H9 (cell line): ENCODE results near the gene CAMTA1. TPM values are rescaled to one million over a fixed set of nuclear protein-coding genes. Genes with fewer than 3 reads are reported as not detected.

ENCODE experiments used
- DNase-seq: peaks from one replicate; pipeline ENCODE4 v3.0.0-alpha.2; 2017
- H2AFZ ChIP-seq: one replicate; pipeline ENCODE4 v1.6.1; 2013; ENCODE audit warnings: mild to moderate bottlenecking, low read length, control low read depth, moderate library complexity
- H2AK5ac ChIP-seq: 2 replicates; pipeline ENCODE4 v1.6.1; 2013; ENCODE audit warnings: low read length, control low read depth, mixed read lengths; ENCODE audit not compliant: insufficient read length
- H2BK120ac ChIP-seq: one replicate; pipeline ENCODE4 v1.6.1; 2013; ENCODE audit warnings: low read depth, mild to moderate bottlenecking, low read length, control low read depth, inconsistent platforms; ENCODE audit not compliant: poor library complexity, severe bottlenecking
- H2BK12ac ChIP-seq: 2 replicates; pipeline ENCODE4 v1.6.1; 2013; ENCODE audit warnings: low read length, control low read depth, mixed read lengths, low read depth; ENCODE audit not compliant: insufficient read length
- H2BK15ac ChIP-seq: 2 replicates; pipeline ENCODE4 v1.6.1; 2013; ENCODE audit warnings: low read depth, low read length, control low read depth
- H2BK20ac ChIP-seq: one replicate; pipeline ENCODE4 v1.6.1; 2013; ENCODE audit warnings: low read depth, mild to moderate bottlenecking, low read length, control low read depth, inconsistent platforms; ENCODE audit not compliant: poor library complexity, severe bottlenecking
- H2BK5ac ChIP-seq: 2 replicates; pipeline ENCODE4 v1.6.1; 2013; ENCODE audit warnings: low read length, control low read depth, mixed read lengths; ENCODE audit not compliant: insufficient read length
- H3K14ac ChIP-seq: 2 replicates; pipeline ENCODE4 v1.6.1; 2013; ENCODE audit warnings: low read length, control low read depth; ENCODE audit not compliant: insufficient read depth
- H3K18ac ChIP-seq: 2 replicates; pipeline ENCODE4 v1.6.1; 2013; ENCODE audit warnings: low read depth, mild to moderate bottlenecking, mixed read lengths, low read length, control low read depth; ENCODE audit not compliant: insufficient read length
- H3K23ac ChIP-seq: 2 replicates; pipeline ENCODE4 v1.6.1; 2013; ENCODE audit warnings: low read length, control low read depth, mixed read lengths, low read depth; ENCODE audit not compliant: insufficient read length
- H3K23me2 ChIP-seq: 2 replicates; pipeline ENCODE4 v1.6.1; 2013; ENCODE audit warnings: low read depth, mild to moderate bottlenecking, mixed read lengths, low read length, control low read depth; ENCODE audit not compliant: insufficient read length, poor library complexity, severe bottlenecking
- H3K27ac ChIP-seq: 2 replicates; pipeline ENCODE4 v1.5.1; 2013; ENCODE audit warnings: low read length, control low read depth, mixed read lengths, low read depth; ENCODE audit not compliant: insufficient read length
- H3K27me3 ChIP-seq: 2 replicates; pipeline ENCODE4 v1.6.1; 2013; ENCODE audit warnings: low read length, control low read depth, inconsistent platforms; ENCODE audit not compliant: insufficient read depth
- H3K4ac ChIP-seq: 2 replicates; pipeline ENCODE4 v1.6.1; 2013; ENCODE audit warnings: low read depth, mild to moderate bottlenecking, control low read depth, inconsistent platforms, low read length, moderate library complexity
- H3K4me1 ChIP-seq: 2 replicates; pipeline ENCODE4 v1.6.1; 2013; ENCODE audit warnings: low read length, control low read depth, inconsistent platforms; ENCODE audit not compliant: insufficient read depth
- H3K4me2 ChIP-seq: 2 replicates; pipeline ENCODE4 v1.6.1; 2013; ENCODE audit warnings: low read length, control low read depth, mixed read lengths; ENCODE audit not compliant: insufficient read length, insufficient read depth
- H3K56ac ChIP-seq: 2 replicates; pipeline ENCODE4 v1.6.1; 2013; ENCODE audit warnings: low read depth, mild to moderate bottlenecking, mixed read lengths, low read length, control low read depth; ENCODE audit not compliant: insufficient read length
- H3K79me1 ChIP-seq: 2 replicates; pipeline ENCODE4 v1.6.1; 2013; ENCODE audit warnings: low read depth, mild to moderate bottlenecking, moderate library complexity, low read length, control low read depth, inconsistent platforms; ENCODE audit not compliant: insufficient read depth, poor library complexity, severe bottlenecking
- H3K79me2 ChIP-seq: 2 replicates; pipeline ENCODE4 v1.6.1; 2013; ENCODE audit warnings: low read length, control low read depth, inconsistent platforms; ENCODE audit not compliant: insufficient read depth
- H3K9ac ChIP-seq: 2 replicates; pipeline ENCODE4 v1.6.1; 2013; ENCODE audit warnings: low read length, control low read depth, mixed read lengths; ENCODE audit not compliant: insufficient read length; ENCODE audit errors: extremely low read depth
- H3K9me3 ChIP-seq: one replicate; pipeline ENCODE4 v1.6.1; 2013; ENCODE audit warnings: low read depth, low read length, inconsistent platforms; ENCODE audit not compliant: control insufficient read depth
- H3T11ph ChIP-seq: one replicate; pipeline ENCODE4 v1.6.1; 2013; ENCODE audit warnings: mild to moderate bottlenecking, low read length, control low read depth, inconsistent platforms
- H4K20me1 ChIP-seq: one replicate; pipeline ENCODE4 v1.6.1; 2013; ENCODE audit not compliant: control insufficient read depth, insufficient read length, insufficient read depth
- H4K5ac ChIP-seq: 2 replicates; pipeline ENCODE4 v1.6.1; 2013; ENCODE audit warnings: low read depth, mild to moderate bottlenecking, mixed read lengths, low read length, control low read depth; ENCODE audit not compliant: insufficient read length
- H4K8ac ChIP-seq: replicated peaks from 2 replicates; pipeline ENCODE4 v1.6.1; 2013; ENCODE audit warnings: low read length, control low read depth, mixed read lengths, low read depth; ENCODE audit not compliant: insufficient read length
- H4K91ac ChIP-seq: 2 replicates; pipeline ENCODE4 v1.6.1; 2013; ENCODE audit warnings: low read depth, mild to moderate bottlenecking, moderate library complexity, mixed read lengths, low read length, control low read depth; ENCODE audit not compliant: insufficient read length
- H3K27ac Mint-ChIP-seq, 3 experiments: 2 replicates in 2 of 3; 3 replicates in 1 of 3; pipeline ENCODE4 v1.8.0; 2020 to 2021; ENCODE audit warnings: mixed read lengths in 3 of 3, mild to moderate bottlenecking in 1 of 3, moderate library complexity in 1 of 3
- H3K27me3 Mint-ChIP-seq: 2 replicates; pipeline ENCODE4 v1.8.0; 2021; ENCODE audit warnings: low read depth, mild to moderate bottlenecking, moderate library complexity, mixed read lengths
- H3K36me3 Mint-ChIP-seq, 3 experiments: 2 replicates in 2 of 3; 3 replicates in 1 of 3; pipeline ENCODE4 v1.8.0; 2020 to 2021; ENCODE audit warnings: low read depth in 3 of 3, mixed read lengths in 3 of 3; ENCODE audit not compliant: insufficient read depth in 1 of 3
- H3K4me1 Mint-ChIP-seq, 2 experiments: 2 replicates each; pipeline ENCODE4 v1.8.0; 2020; ENCODE audit warnings: mixed read lengths in 2 of 2
- H3K4me3 Mint-ChIP-seq, 2 experiments: 2 replicates in 1 of 2; 3 replicates in 1 of 2; pipeline ENCODE4 v1.8.0; 2020 to 2021; ENCODE audit warnings: mild to moderate bottlenecking in 2 of 2, mixed read lengths in 2 of 2, moderate library complexity in 1 of 2
- H3K9me3 Mint-ChIP-seq, 2 experiments: 2 replicates in 1 of 2; 3 replicates in 1 of 2; pipeline ENCODE4 v1.8.0; 2020; ENCODE audit warnings: mild to moderate bottlenecking in 2 of 2, mixed read lengths in 2 of 2, moderate library complexity in 1 of 2
- CTCF ChIP-seq: fragments of 200-600 bp; sonication (generic); conservative IDR thresholded peaks from 3 replicates; pipeline ENCODE4 v1.8.0; 2021; ENCODE audit warnings: antibody characterized with exemption, mild to moderate bottlenecking
- WGBS: extraction: QIAGEN DNeasy Blood & Tissue Kit; methylation state at CpG from one replicate; pipeline ENCODE4 v1.1.7; 2013; ENCODE audit warnings: missing lambda C conversion rate, low lambda C conversion rate, mixed read lengths; ENCODE audit not compliant: insufficient read length; ENCODE audit errors: extremely low coverage; 5-methylcytosine and 5-hydroxymethylcytosine counted together
- total RNA-seq: library from RNA; stranded (reverse); gene quantifications from 2 replicates; pipeline ENCODE4 v1.2.1, GENCODE V29; 2021

Gene CAMTA1
- total RNA-seq, 1 experiment from 2014 or later = 115 TPM

- no peak overlapping the region for H2AK5ac ChIP-seq
- no peaks in the 10 kb centered on the region for H3K23me2 ChIP-seq
- DNase-seq = no peak
- H3T11ph ChIP-seq = no peak overlapping the region
- H3K36me3 Mint-ChIP-seq = peaks cover 0 to 4% (median 0%) of the 10 kb centered on the region in 3 experiments; a peak in 1 of 7 replicates
- H3K79me2 ChIP-seq = no peaks in the 10 kb centered on the region
- H3K27me3 Mint-ChIP-seq = peaks cover 3% of the 10 kb centered on the region; the same call in 1 of the 2 replicates
- no peak overlapping the region for H3K9ac ChIP-seq
- no peak overlapping the region for H3K4me3 Mint-ChIP-seq
- no peak overlapping the region for H3K56ac ChIP-seq
- no peaks in the 10 kb centered on the region for H3K79me1 ChIP-seq
- no peak overlapping the region for H4K91ac ChIP-seq
- no peak overlapping the region for H2BK20ac ChIP-seq
- no peak overlapping the region for H3K27ac Mint-ChIP-seq
- no peak overlapping the region for H4K5ac ChIP-seq
- no CpG with 5 or more reads among the region's 7 CpGs for WGBS
- H3K18ac ChIP-seq = no peak overlapping the region
- H3K23ac ChIP-seq = no peak overlapping the region
- no peak overlapping the region for H3K27ac ChIP-seq
- H2BK5ac ChIP-seq = no peak overlapping the region
- peaks cover 0 to 2% of the 10 kb centered on the region in 2 experiments; a peak in 2 of 5 replicates for H3K9me3 Mint-ChIP-seq
- no peaks in the 10 kb centered on the region for H3K9me3 ChIP-seq
- no peak overlapping the region for H2AFZ ChIP-seq
- peaks cover 18 to 20% of the 10 kb centered on the region in 2 experiments for H3K4me1 Mint-ChIP-seq
- no peak for TF ChIP-seq CTCF
- no peak overlapping the region for H2BK15ac ChIP-seq
- H3K4me2 ChIP-seq = no peak overlapping the region
- no peaks in the 10 kb centered on the region for H4K20me1 ChIP-seq
- H2BK120ac ChIP-seq = no peak overlapping the region
- no peak overlapping the region for H4K8ac ChIP-seq
- no peaks in the 10 kb centered on the region for H3K4me1 ChIP-seq
- no peak overlapping the region for H2BK12ac ChIP-seq
- H3K27me3 ChIP-seq = no peaks in the 10 kb centered on the region
- no peak overlapping the region for H3K14ac ChIP-seq
- H3K4ac ChIP-seq = no peak overlapping the region
Observed at GRCh38 chr1:7121622-7121988, 336.4 kb downstream of the CAMTA1 start.
